KOPT-K1 (cell line): ENCODE results near the gene GAS7.

Experiments used
- H3K27ac ChIP-seq: fragments of 200-600 bp; sonication (generic); 2 replicates; pipeline ENCODE4 v1.5.1; 2016; ENCODE audit warnings: antibody characterized with exemption, mild to moderate bottlenecking, low read depth, low read length; ENCODE audit not compliant: poor library complexity, severe bottlenecking
- H3K36me3 ChIP-seq: fragments of 200-600 bp; sonication (generic); 2 replicates; pipeline ENCODE4 v1.5.1; 2017; ENCODE audit warnings: antibody characterized with exemption, mild to moderate bottlenecking, low read length, moderate library complexity; ENCODE audit not compliant: insufficient read depth
- H3K9me3 ChIP-seq: fragments of 200-600 bp; sonication (generic); 2 replicates; pipeline ENCODE4 v1.5.1; 2017; ENCODE audit warnings: antibody characterized with exemption, low read length, mild to moderate bottlenecking; ENCODE audit not compliant: insufficient read depth, poor library complexity, severe bottlenecking

GAS7 gene

DNA sequence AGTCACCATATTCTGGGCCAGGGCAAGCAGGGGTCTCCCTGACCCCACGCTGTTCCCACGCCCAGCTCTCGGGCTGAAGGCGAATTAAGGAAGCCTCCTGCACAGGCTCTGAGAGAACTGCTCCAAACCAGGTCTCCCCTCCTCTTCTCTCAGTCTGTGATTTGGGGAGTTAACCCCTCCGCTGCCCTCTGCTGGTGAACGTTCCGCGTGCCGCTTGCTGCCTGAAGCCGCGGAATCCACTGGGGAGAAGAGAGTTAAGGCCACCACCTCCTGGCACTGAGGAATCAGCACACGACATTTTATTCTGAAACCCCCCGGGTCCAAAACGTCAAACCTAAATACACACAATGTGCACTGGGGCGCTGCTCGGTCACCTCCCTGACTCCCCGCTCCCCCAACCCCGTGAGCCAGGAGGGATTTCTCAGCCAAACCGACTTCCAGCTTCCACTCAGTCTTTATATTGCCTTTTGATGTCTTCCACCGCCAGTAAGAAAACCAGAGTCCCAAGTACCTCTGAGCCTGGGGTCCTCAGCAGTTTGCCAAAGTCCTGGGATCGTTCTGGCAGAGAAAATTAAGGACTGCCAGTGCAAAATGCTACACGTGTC, 238.9 kb downstream of the GAS7 start:
- Histone ChIP-seq H3K36me3 (peaks cover 12% of the 10 kb centered on the region; the same call in 1 of the 2 replicates), H3K27ac (no peak overlapping the region), H3K9me3 (no peaks in the 10 kb centered on the region)

GRCh38 chr17:9958586-9959281, 239.7 kb downstream of the GAS7 start:
- Histone ChIP-seq H3K27ac (no peak overlapping the region), H3K9me3 (no peaks in the 10 kb centered on the region), H3K36me3 (peaks cover 12% of the 10 kb centered on the region; the same call in 1 of the 2 replicates)

DNA sequence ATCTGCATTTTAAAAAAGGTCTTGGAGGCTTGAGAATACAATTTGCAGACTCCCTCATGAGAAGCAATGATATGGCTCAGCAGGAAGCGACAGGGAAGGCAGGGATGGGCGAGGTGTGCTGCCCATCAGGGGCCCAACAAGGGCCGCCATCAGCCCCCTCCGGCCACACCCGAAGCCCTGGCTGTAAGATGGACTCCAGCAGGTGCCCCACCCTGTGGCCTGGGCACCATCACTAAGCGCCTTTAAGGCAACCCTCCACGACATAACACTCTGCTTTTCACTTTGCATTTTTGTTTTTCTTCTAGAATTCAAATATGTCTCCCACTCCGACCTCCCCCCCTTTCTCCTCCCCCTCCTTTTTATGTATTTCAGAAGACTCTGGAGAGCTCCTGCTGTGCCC, 241.2 kb downstream of the GAS7 start:
- peaks cover 12% of the 10 kb centered on the region; the same call in 1 of the 2 replicates for H3K36me3 ChIP-seq
- no peak overlapping the region for H3K27ac ChIP-seq
- no peaks in the 10 kb centered on the region for H3K9me3 ChIP-seq

DNA sequence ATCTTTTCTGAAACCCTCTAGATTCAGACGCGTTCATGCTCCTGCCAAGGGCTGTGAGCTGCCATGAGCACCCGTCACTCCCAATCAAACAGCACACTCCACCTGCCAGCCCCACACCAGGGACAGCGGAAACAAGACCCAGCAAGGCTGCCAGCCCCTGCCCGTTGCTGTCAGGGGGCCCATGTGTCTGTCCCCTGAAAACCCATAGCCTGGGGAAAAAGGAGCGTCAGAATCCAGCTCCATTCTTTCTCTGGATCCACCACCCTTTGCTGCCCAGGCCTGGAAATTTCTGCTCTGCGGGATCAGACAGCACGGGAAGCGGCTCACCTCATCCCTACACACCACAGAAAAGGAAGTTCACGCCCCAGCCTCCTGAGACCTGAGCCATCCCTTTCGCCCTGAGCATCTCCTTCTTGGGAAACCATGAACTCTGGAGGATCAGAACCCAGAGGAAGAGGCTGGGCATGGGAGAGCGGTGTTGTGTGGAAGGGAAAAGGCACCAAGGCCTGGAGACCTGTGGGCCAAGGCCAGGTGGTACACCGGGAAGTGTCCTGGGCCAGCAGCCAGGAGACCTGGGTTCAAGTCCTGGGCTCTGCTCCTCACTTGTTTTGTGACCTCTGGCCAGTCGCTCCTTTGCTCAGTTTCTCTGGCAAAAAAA, 241.8 kb downstream of the GAS7 start:
- no peaks in the 10 kb centered on the region for H3K9me3 ChIP-seq
- no peak overlapping the region for H3K27ac ChIP-seq
- peaks cover 12% of the 10 kb centered on the region; the same call in 1 of the 2 replicates for H3K36me3 ChIP-seq

DNA sequence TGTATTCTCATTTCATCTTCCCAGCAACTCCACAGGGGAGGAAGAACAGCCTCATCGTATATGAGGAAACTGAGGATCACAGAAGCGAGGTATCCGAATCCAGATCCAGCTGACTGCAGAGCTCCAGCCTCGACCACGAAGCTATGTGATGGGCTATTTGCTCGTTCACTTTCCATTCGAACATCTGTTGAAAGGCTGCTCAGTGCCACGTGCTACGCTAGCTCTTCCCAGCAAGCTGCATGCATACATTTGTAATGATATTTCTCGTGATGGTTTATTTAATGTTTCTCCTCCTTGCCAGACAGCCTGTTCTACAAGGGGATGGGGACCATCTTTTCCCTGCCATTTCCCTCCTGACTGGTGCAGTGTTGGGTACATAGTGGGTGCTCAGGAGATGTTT, 244.9 kb downstream of the GAS7 start:
- H3K27ac ChIP-seq = no peak overlapping the region
- H3K9me3 ChIP-seq = no peaks in the 10 kb centered on the region
- peaks cover 3% of the 10 kb centered on the region; the same call in 1 of the 2 replicates for H3K36me3 ChIP-seq

DNA sequence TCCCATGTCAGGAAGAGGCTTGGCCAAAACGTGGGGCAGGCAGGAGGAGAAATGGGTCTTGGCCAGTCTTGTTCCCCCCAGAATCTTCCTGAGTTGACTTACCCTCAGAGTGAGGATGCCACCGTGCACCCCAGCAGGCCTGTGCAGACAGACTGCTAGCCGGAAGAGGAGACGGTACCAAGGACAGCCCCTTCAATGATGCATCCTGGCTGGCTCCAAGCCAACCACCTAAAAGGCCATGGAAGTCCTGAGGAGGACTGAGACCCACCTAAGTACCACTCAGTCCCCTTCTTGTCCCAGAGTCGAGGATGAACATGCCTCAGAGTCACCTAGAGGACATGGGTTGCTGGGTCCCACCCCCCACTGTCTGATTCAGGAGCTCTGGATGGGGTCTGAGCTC, 246.6 kb downstream of the GAS7 start:
- Histone ChIP-seq H3K36me3 (peaks cover 2% of the 10 kb centered on the region), H3K27ac (no peak overlapping the region), H3K9me3 (no peaks in the 10 kb centered on the region)

DNA sequence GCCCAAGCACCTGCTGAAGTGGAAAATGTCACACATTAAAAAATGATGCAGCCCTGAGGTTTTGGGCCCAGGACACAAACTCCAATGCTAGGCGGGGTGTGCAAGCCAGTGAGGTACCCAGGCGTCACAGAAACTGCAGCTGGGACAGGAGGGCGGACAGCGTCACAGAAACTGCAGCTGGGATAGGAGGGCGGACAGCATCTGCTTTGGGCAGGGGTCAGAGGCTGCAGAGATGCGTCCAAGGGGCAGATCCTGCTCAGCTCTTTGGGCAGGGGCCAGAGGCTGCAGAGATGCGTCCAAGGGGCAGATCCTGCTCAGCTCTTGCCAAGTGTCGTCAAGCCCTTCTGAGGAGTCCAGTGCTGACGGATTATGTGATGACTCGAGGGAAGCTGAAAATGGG, 249.5 kb downstream of the GAS7 start:
- H3K9me3 ChIP-seq = no peaks in the 10 kb centered on the region
- peaks cover 28% of the 10 kb centered on the region for H3K36me3 ChIP-seq
- H3K27ac ChIP-seq = no peak overlapping the region

DNA sequence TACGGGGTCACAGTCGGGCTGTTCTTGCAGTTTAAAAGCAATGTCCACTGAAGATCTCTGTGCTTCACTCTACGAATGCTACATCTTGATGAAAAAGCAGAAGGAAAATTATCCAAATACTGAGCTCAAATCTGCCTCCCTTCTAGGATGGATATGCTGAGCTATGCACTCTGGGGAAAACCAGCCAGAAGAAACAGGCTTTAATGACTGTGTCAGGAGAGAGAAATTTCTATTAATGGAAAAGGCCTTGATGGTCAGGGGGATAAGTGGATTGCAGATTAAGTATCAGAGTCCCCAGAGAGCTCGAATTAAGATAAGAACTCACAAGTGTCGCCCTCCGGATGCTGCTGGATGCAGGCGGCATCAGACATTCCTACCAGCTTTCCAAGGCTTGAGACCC, 253.7 kb downstream of the GAS7 start:
- peaks cover 64% of the 10 kb centered on the region for H3K36me3 ChIP-seq
- no peak overlapping the region for H3K27ac ChIP-seq
- H3K9me3 ChIP-seq = no peaks in the 10 kb centered on the region

- Histone ChIP-seq H3K36me3 (peaks cover 78% of the 10 kb centered on the region), H3K27ac (no peak overlapping the region), H3K9me3 (peaks cover 7% of the 10 kb centered on the region)
Measured at GRCh38 chr17:9943343-9943742, 255.1 kb downstream of the GAS7 start.

DNA sequence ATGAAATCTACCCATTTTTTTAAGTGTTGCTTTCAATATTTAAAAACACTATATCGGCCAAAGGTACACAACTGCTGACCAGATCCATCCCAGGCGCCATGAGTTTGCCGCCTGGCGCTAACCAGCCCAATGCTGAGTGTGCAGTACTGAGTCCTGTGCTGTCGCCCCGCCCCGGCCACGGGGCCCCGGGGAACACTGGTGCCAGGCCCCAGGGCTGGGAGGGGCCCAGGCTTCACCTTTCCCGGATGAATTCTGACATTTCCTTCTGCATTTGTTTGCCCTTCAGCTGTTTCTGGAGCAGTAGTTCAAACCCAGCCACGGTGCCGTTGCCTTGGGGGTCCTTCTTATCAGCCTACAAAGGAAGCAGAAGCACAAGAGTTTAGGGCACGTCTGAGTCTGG, 255.5 kb downstream of the GAS7 start:
- Histone ChIP-seq H3K27ac (no peak overlapping the region), H3K9me3 (peaks cover 7% of the 10 kb centered on the region), H3K36me3 (peaks cover 83% of the 10 kb centered on the region)

DNA sequence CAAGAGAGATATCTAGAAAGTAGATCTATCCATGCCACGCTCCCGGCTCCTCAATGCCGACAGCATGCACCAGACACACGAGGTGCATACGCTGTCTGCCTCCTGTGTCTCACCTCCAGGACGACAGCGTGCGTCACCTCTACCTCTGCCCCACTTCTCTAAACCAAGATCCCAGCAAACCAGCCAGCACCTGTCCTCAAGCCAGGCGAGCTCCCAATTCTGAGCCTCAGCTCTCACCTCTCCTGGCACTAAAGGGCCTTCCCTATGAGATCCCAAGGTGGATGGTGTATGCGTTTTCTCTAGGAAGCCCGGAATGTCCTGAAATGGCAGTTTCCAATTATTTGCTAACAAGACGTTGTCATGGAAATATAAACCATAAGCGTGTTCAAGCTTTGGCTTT, 257.1 kb downstream of the GAS7 start:
- Histone ChIP-seq H3K36me3 (peaks cover 89% of the 10 kb centered on the region), H3K9me3 (peaks cover 7% of the 10 kb centered on the region), H3K27ac (no peak overlapping the region)

- Histone ChIP-seq H3K36me3 (peaks cover 84% of the 10 kb centered on the region), H3K9me3 (peaks cover 7% of the 10 kb centered on the region), H3K27ac (no peak overlapping the region)
Measured at GRCh38 chr17:9940841-9941240, 257.6 kb downstream of the GAS7 start.

- Histone ChIP-seq H3K27ac (no peak overlapping the region), H3K9me3 (peaks cover 7% of the 10 kb centered on the region), H3K36me3 (peaks cover 77% of the 10 kb centered on the region)
Measured at GRCh38 chr17:9938764-9939163, 259.6 kb downstream of the GAS7 start.

- H3K36me3 ChIP-seq = peaks cover 71% of the 10 kb centered on the region
- no peak overlapping the region for H3K27ac ChIP-seq
- peaks cover 7% of the 10 kb centered on the region for H3K9me3 ChIP-seq
Measured at GRCh38 chr17:9937901-9938300, 260.5 kb downstream of the GAS7 start.

DNA sequence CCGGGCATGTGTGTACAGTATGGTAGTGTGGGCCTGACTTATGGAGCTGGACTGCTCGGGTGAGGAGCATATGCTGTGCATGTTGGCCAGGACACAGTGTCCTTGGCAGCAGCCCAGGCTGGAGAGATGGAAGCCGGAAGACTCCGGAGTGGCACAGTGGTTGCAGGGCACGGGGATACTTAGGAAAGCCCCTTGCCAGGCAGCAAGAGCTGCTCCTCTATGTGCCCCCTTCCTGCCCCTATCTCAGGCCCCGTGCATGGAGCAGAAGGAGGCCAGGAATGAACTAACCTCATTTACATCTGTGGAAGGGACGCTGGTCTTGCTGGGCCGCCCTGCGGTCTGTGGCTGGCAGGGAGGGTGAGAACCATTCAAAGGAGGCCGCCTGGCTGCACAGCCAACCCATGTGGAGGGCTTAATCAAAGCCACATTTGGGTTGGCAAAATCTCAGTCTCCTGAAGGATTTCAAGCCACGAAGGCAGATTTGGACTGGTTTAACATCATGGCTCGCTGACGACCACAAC, 261.1 kb downstream of the GAS7 start:
- H3K9me3 ChIP-seq = peaks cover 7% of the 10 kb centered on the region
- no peak overlapping the region for H3K27ac ChIP-seq

More for the DNA sequence above, 261.1 kb downstream of the GAS7 start:
- peaks cover 71% of the 10 kb centered on the region for H3K36me3 ChIP-seq
